AG09319 (cell line): ENCODE measurements around the gene CPA2.

Experiments
- DNase-seq: peaks from one replicate; pipeline ENCODE4 v3.0.0-alpha.2; 2010; ENCODE audit warnings: low read depth; ENCODE audit errors: extremely low read depth
- CTCF ChIP-seq: IDR thresholded peaks from 2 replicates; pipeline ENCODE4 v1.5.1; 2011; ENCODE audit warnings: low read depth, mild to moderate bottlenecking, inconsistent platforms, low read length, moderate library complexity

The CPA2 gene

GRCh38 chr7:130297628-130298543 lies 31.2 kb downstream of the CPA2 start:
- no peak for TF ChIP-seq CTCF
- no peak for DNase-seq

GRCh38 chr7:130298544-130299326 lies 32.1 kb downstream of the CPA2 start:
- no peak for DNase-seq
- TF ChIP-seq CTCF: no peak

- DNase-seq: no peak
- no peak for TF ChIP-seq CTCF
Observed at GRCh38 chr7:130299866-130300265, 33.2 kb downstream of the CPA2 start.

GRCh38 chr7:130301501-130302020 lies 34.9 kb downstream of the CPA2 start:
- TF ChIP-seq CTCF: no peak
- no peak for DNase-seq

GRCh38 chr7:130302649-130303048 lies 36.0 kb downstream of the CPA2 start:
- no peak for TF ChIP-seq CTCF

GRCh38 chr7:130303127-130303526 lies 36.5 kb downstream of the CPA2 start:
- no peak for TF ChIP-seq CTCF
- DNase-seq: no peak

More at GRCh38 chr7:130302649-130303048, 36.0 kb downstream of the CPA2 start:
- no peak for DNase-seq

GRCh38 chr7:130303551-130303950 lies 36.9 kb downstream of the CPA2 start:
- TF ChIP-seq CTCF: no peak
- no peak for DNase-seq
